Astrocyte of the cerebellum (primary cell): ENCODE results near the gene PAK2.
A peak's percentile ranks its signal among the peaks of the same experiment; 100 is the strongest.

Experiments
- DNase-seq: peaks from one replicate; pipeline ENCODE4 v3.0.0-alpha.2; 2011; ENCODE audit warnings: low read depth
- H3K4me3 ChIP-seq: 2 replicates; pipeline ENCODE4 v1.5.1; 2011; ENCODE audit warnings: mild to moderate bottlenecking, low read depth, low read length, moderate library complexity
- CTCF ChIP-seq: IDR thresholded peaks from 2 replicates; pipeline ENCODE4 v1.5.1; 2012; ENCODE audit warnings: low read length, low read depth, moderate library complexity, mild to moderate bottlenecking; ENCODE audit errors: missing control alignments
- in situ Hi-C: cut with HindIII; loops from 2 replicates; pipeline ENCODE4 v1.10.0; 2017; ENCODE audit warnings: low sequenced_read_pairs

The PAK2 gene

GRCh38 chr3:196749125-196749524 is 9.5 kb downstream of the PAK2 start:
- no peak for DNase-seq
- in situ Hi-C loops = no loop called here
- TF ChIP-seq CTCF = no peak
- no peak overlapping the region for H3K4me3 ChIP-seq

GRCh38 chr3:196753201-196753600 is 13.5 kb downstream of the PAK2 start:
- no peak overlapping the region for H3K4me3 ChIP-seq
- no peak for TF ChIP-seq CTCF
- no peak for DNase-seq
- in situ Hi-C loops = no loop called here

GRCh38 chr3:196754091-196754981 is 14.7 kb downstream of the PAK2 start:
- in situ Hi-C loops = no loop called here
- no peak for TF ChIP-seq CTCF

GRCh38 chr3:196756732-196757131 is 17.1 kb downstream of the PAK2 start:
- no peak overlapping the region for H3K4me3 ChIP-seq
- in situ Hi-C loops = no loop called here
- DNase-seq = no peak
- TF ChIP-seq CTCF = no peak

More at GRCh38 chr3:196754091-196754981, 14.7 kb downstream of the PAK2 start:
- DNase-seq = no peak
- H3K4me3 ChIP-seq = no peak overlapping the region

GRCh38 chr3:196757876-196758739 is 18.5 kb downstream of the PAK2 start:
- in situ Hi-C loops = no loop called here
- no peak for TF ChIP-seq CTCF
- no peak overlapping the region for H3K4me3 ChIP-seq
- peak; percentile 22 for DNase-seq

- no peak overlapping the region for H3K4me3 ChIP-seq
- no peak for TF ChIP-seq CTCF
- in situ Hi-C loops = no loop called here
- DNase-seq = no peak
Measured at GRCh38 chr3:196763179-196763578, 23.5 kb downstream of the PAK2 start.
